Measurements from ENCODE around the gene OGFRL1. TPM values are rescaled to one million over a fixed set of nuclear protein-coding genes. Genes with fewer than 3 reads are reported as not detected.

OGFRL1 gene
- total RNA-seq, 1 experiment from 2014 or later = 5.4 TPM

- ChIA-PET CTCF (no interaction called here), POLR2A (no interaction called here)
- Mint-ChIP-seq H3K27ac (no peak overlapping the region), H3K4me3 (no peak overlapping the region), H3K36me3 (no peaks in the 10 kb centered on the region), H3K4me1 (no peaks in the 10 kb centered on the region), H3K9me3 (peaks cover 22% of the 10 kb centered on the region), H3K27me3 (ENCODE audit: low read depth) (no peaks in the 10 kb centered on the region)
- no peak for DNase-seq (ENCODE audit: low spot score)
- no peak for ATAC-seq
- TF ChIP-seq NR2C2 (CRISPR knock-in tag; IDR thresholded peaks at IDR 0.05) = no peak
- no peak for TF ChIP-seq ATF3 (CRISPR knock-in tag; conservative IDR thresholded peaks at IDR 0.05)
- no peak for TF ChIP-seq USF1 (CRISPR knock-in tag; IDR thresholded peaks at IDR 0.05)
- TF ChIP-seq TEAD1 (CRISPR knock-in tag; IDR thresholded peaks at IDR 0.05) = no peak
- no peak for TF ChIP-seq ERG (CRISPR knock-in tag; IDR thresholded peaks at IDR 0.05)
- no peak for TF ChIP-seq IRF2 (CRISPR knock-in tag; IDR thresholded peaks at IDR 0.05; ENCODE audit: borderline replicate concordance, low read depth)
- TF ChIP-seq, protein P1, sequence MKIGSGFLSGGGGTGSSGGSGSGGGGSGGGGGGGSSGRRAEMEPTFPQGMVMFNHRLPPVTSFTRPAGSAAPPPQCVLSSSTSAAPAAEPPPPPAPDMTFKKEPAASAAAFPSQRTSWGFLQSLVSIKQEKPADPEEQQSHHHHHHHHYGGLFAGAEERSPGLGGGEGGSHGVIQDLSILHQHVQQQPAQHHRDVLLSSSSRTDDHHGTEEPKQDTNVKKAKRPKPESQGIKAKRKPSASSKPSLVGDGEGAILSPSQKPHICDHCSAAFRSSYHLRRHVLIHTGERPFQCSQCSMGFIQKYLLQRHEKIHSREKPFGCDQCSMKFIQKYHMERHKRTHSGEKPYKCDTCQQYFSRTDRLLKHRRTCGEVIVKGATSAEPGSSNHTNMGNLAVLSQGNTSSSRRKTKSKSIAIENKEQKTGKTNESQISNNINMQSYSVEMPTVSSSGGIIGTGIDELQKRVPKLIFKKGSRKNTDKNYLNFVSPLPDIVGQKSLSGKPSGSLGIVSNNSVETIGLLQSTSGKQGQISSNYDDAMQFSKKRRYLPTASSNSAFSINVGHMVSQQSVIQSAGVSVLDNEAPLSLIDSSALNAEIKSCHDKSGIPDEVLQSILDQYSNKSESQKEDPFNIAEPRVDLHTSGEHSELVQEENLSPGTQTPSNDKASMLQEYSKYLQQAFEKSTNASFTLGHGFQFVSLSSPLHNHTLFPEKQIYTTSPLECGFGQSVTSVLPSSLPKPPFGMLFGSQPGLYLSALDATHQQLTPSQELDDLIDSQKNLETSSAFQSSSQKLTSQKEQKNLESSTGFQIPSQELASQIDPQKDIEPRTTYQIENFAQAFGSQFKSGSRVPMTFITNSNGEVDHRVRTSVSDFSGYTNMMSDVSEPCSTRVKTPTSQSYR (CRISPR knock-in tag; IDR thresholded peaks at IDR 0.05) = no peak
- TF ChIP-seq NFYB (CRISPR knock-in tag; conservative IDR thresholded peaks at IDR 0.05; ENCODE audit: low read depth) = no peak
- TF ChIP-seq ZNF425 (CRISPR knock-in tag; conservative IDR thresholded peaks at IDR 0.05) = no peak
- no peak for TF ChIP-seq ESRRA (CRISPR knock-in tag; IDR thresholded peaks at IDR 0.05; ENCODE audit: borderline replicate concordance)
Measured at GRCh38 chr6:71317441-71317840, 28.8 kb downstream of the OGFRL1 start.

- CTCF ChIA-PET = no interaction called here
- no peak overlapping the region for H3K4me3 Mint-ChIP-seq
Measured at GRCh38 chr6:71320041-71320440, 31.4 kb downstream of the OGFRL1 start.

DNA sequence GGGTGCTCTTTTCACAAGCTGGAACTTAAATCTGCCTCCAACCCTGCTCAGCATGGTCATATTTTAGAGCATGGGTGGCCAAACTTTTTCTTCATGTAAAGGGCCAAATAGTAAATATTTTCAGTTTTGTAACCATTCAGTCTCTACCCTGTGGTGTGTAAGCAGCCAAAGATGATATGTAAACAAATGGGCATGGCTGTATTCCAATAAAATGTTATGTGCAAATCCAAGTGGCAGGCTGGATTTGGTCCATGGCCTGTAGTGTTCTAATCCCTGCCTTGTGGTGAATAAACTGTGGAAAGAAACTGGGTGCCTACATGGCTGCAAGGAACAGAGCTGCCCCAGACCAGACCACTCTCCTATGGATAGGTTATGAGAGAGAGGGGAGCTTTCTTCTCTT lies 32.7 kb downstream of the OGFRL1 start:
- Mint-ChIP-seq H3K9me3 (peaks cover 19% of the 10 kb centered on the region), H3K27me3 (ENCODE audit: low read depth) (no peaks in the 10 kb centered on the region), H3K4me3 (no peak overlapping the region), H3K27ac (no peak overlapping the region), H3K36me3 (no peaks in the 10 kb centered on the region), H3K4me1 (no peaks in the 10 kb centered on the region)
- CTCF ChIA-PET = no interaction called here
- ATAC-seq (no peak), DNase-seq (ENCODE audit: low spot score) (no peak)
- POLR2A ChIA-PET = no interaction called here
- TF ChIP-seq SOX15 (CRISPR knock-in tag; IDR thresholded peaks at IDR 0.05) (no peak), ZBTB43 (CRISPR knock-in tag; IDR thresholded peaks at IDR 0.05) (no peak), SMAD3 (CRISPR knock-in tag; IDR thresholded peaks at IDR 0.05; ENCODE audit: borderline replicate concordance) (no peak), ERG (CRISPR knock-in tag; IDR thresholded peaks at IDR 0.05) (no peak), USF1 (CRISPR knock-in tag; IDR thresholded peaks at IDR 0.05) (no peak), ZNF121 (CRISPR knock-in tag; IDR thresholded peaks at IDR 0.05) (no peak), IRF1 (CRISPR knock-in tag; IDR thresholded peaks at IDR 0.05) (no peak)

More at GRCh38 chr6:71320041-71320440, 31.4 kb downstream of the OGFRL1 start:
- Mint-ChIP-seq H3K27me3 (ENCODE audit: low read depth) (no peaks in the 10 kb centered on the region), H3K4me1 (no peaks in the 10 kb centered on the region), H3K36me3 (no peaks in the 10 kb centered on the region), H3K9me3 (peaks cover 22% of the 10 kb centered on the region), H3K27ac (no peak overlapping the region)
- POLR2A ChIA-PET = no interaction called here
- ATAC-seq (no peak), DNase-seq (ENCODE audit: low spot score) (no peak)
- no peak for TF ChIP-seq ZNF512 (CRISPR knock-in tag; IDR thresholded peaks at IDR 0.05; ENCODE audit: borderline replicate concordance)

All from WTC11 (cell line).